ENCODE results near the gene DDX27. TPM values are rescaled to one million over a fixed set of nuclear protein-coding genes. Genes with fewer than 3 reads are reported as not detected.

The DDX27 gene
- total RNA-seq, 4 donors from 2014 or later, result 19.8 to 35.7 (median 30.8) TPM

Small RNA genes within 50 kb of the gene (small RNA-seq; reads per million reads assigned to genes)
- 7,412 to 25,686 (median 11,423) reads per million in 4 donors for gene SNORD12B
- 2,463 to 6,609 (median 3,979) reads per million in 4 donors for gene SNORD12C

Other genes starting within 250 kb of the DDX27 start
- 10 to 100 TPM; 32.8 to 88.9 (median 70.1) TPM for gene CSE1L, start 173.1 kb upstream of the DDX27 start, total RNA-seq
- 10 to 100 TPM; 51.4 to 65.6 (median 58.7) TPM for gene STAU1, start 31.1 kb upstream of the DDX27 start, total RNA-seq
- 10 to 100 TPM; 12.8 to 25.2 (median 17.9) TPM for gene ZNFX1, start 58.6 kb downstream of the DDX27 start, total RNA-seq

Measured in esophagus squamous epithelium (tissue), 4 donors.